Measurements from ENCODE around the gene CARD11. TPM values are rescaled to one million over a fixed set of nuclear protein-coding genes. Genes with fewer than 3 reads are reported as not detected.

CARD11 gene
- total and polyA plus RNA-seq, 2 experiments from 2014 or later, result 0.15 TPM; not detected in 1

GRCh38 chr7:3008386-3008785 is 35.3 kb downstream of the CARD11 start:
- H3K4me1 ChIP-seq (ENCODE audit: low read depth), result no peaks in the 10 kb centered on the region
- H3K27me3 ChIP-seq, result no peaks in the 10 kb centered on the region
- no peak overlapping the region for H3K4me3 ChIP-seq
- no peaks in the 10 kb centered on the region for H3K9me3 ChIP-seq (ENCODE audit: low read depth)
- DNase-seq (ENCODE audit: low read depth in 1 of 2, low spot score in 1 of 2), result no peak
- TF ChIP-seq CTCF (IDR thresholded peaks at IDR 0.05; ENCODE audit: low read depth, low read length), result no peak
- no peaks in the 10 kb centered on the region for H3K36me3 ChIP-seq
- no peak overlapping the region for H3K27ac ChIP-seq

- Histone ChIP-seq H3K27me3 (no peaks in the 10 kb centered on the region), H3K4me1 (ENCODE audit: low read depth) (no peaks in the 10 kb centered on the region), H3K27ac (no peak overlapping the region), H3K36me3 (no peaks in the 10 kb centered on the region), H3K9me3 (ENCODE audit: low read depth) (no peaks in the 10 kb centered on the region), H3K4me3 (no peak overlapping the region)
- no peak for TF ChIP-seq CTCF (IDR thresholded peaks at IDR 0.05; ENCODE audit: low read depth, low read length)
- no peak for DNase-seq (ENCODE audit: low read depth in 1 of 2, low spot score in 1 of 2)
Observed at GRCh38 chr7:3007696-3008095, 36.0 kb downstream of the CARD11 start.

- H3K36me3 ChIP-seq, result no peaks in the 10 kb centered on the region
- no peak overlapping the region for H3K27ac ChIP-seq
- H3K4me1 ChIP-seq (ENCODE audit: low read depth), result no peaks in the 10 kb centered on the region
- no peak for DNase-seq (ENCODE audit: low read depth in 1 of 2, low spot score in 1 of 2)
- H3K27me3 ChIP-seq, result no peaks in the 10 kb centered on the region
- H3K9me3 ChIP-seq (ENCODE audit: low read depth), result no peaks in the 10 kb centered on the region
- no peak for TF ChIP-seq CTCF (IDR thresholded peaks at IDR 0.05; ENCODE audit: low read depth, low read length)
- H3K4me3 ChIP-seq, result no peak overlapping the region
Observed at GRCh38 chr7:3005257-3005656, 38.4 kb downstream of the CARD11 start.

- H3K27ac ChIP-seq, result no peak overlapping the region
- H3K9me3 ChIP-seq (ENCODE audit: low read depth), result no peaks in the 10 kb centered on the region
- H3K27me3 ChIP-seq, result no peaks in the 10 kb centered on the region
- no peaks in the 10 kb centered on the region for H3K36me3 ChIP-seq
- no peak overlapping the region for H3K4me3 ChIP-seq
- no peak for TF ChIP-seq CTCF (IDR thresholded peaks at IDR 0.05; ENCODE audit: low read depth, low read length)
- DNase-seq (ENCODE audit: low read depth in 1 of 2, low spot score in 1 of 2), result no peak
- no peaks in the 10 kb centered on the region for H3K4me1 ChIP-seq (ENCODE audit: low read depth)
Observed at GRCh38 chr7:3003936-3004335, 39.7 kb downstream of the CARD11 start.

- DNase-seq (ENCODE audit: low read depth in 1 of 2, low spot score in 1 of 2), result no peak
- Histone ChIP-seq H3K27me3 (no peaks in the 10 kb centered on the region), H3K9me3 (ENCODE audit: low read depth) (no peaks in the 10 kb centered on the region)
Observed at GRCh38 chr7:3002631-3003030, 41.0 kb downstream of the CARD11 start.

More at GRCh38 chr7:3002631-3003030, 41.0 kb downstream of the CARD11 start:
- Histone ChIP-seq H3K36me3 (no peaks in the 10 kb centered on the region), H3K4me1 (ENCODE audit: low read depth) (no peaks in the 10 kb centered on the region), H3K4me3 (no peak overlapping the region), H3K27ac (no peak overlapping the region)
- TF ChIP-seq CTCF (IDR thresholded peaks at IDR 0.05; ENCODE audit: low read depth, low read length), result no peak

All from cardiac muscle cell (in vitro differentiated cells and primary cell).